GF-D8 (cell line): ENCODE results near the gene GLP2R.
"Not testable (repeated sequence)": the region's sequence is repeated elsewhere in the genome, so short reads cannot be mapped to it uniquely, and the experiment has no call there.

Experiments
- DNase-seq: peaks from one replicate; lab custom pipeline; 2025; lab: John Stamatoyannopoulos, UW

GLP2R gene

DNA sequence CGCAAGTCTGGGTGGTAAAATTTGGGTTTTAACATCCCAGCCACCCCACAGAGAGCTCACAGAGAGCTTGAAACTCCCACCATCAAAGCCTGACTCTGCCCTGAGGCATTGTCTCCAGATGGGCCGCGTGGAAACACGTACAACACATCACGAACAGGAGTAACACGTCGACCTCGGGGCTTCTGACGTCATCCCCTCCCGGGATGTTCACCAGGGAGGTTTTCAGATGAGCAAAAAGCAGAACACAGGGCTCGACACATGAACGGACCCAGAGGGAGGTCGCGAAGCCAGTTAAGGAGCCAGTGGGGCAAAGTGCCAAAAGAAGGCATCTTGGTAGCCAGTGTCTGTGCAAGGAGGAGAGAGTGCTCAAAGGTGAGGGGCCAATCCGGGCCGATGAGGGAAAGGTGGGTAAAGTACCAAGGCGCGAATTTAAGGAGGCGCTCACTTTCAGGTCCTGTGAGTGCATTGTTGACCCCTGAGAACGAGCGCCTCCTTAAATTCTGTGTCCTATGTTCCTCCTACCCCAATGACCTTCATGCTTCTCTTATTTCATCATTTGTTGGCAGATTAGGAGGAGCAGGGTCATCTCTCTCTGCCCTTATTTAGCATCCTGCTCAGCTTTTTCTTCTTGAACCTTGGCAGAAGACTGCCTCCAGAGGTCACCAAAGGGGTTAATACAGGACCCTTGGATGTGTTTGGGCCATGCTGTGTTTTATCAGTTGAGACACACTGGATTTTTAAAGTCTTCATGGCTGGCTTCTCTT lies 73.7 kb downstream of the GLP2R start:
- DNase-seq = no peak

DNA sequence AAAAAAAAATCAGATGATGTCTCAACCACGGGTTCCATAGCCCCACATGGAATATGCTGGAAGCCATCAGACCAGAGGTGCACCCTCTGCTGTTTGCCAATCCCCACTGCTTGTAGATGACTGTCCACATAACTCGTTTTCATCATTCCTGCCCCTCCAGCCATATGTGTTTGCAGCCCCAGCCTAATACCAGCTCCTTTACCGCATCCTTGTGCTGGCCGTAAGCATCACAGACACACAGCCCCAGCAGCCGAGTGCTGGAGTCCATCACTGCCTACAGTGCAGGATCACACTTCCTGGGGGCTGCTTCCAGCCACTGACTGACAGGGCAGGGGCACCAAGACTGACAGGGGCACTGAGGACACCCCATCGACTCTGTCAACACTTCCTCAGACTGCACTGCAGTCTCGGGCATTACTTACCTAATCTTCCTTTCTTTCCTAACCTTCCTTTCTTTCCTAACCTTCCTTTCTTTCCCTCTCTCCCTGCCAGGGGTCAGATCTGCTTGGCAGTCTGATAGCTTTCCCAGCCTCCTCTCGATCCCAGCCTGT lies 74.4 kb downstream of the GLP2R start:
- DNase-seq = no peak

DNA sequence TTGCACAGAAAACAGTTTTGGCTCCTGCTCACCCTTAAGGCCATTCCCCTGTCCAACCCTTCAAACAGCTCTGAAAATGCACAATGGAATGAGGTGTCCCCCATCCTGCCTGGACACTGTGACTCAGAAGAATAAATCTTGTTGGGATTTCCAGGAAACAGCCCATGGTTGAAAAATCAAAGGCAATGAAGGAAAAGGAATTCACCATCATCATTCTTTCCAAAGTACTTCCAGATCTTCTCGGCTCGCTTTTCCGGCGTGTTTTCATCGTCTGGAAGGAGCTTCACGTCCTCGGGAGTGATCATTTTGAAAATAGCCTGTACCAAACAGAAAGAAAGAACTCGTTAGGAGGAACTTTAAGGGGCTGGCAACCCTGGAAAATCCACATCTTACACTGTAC lies 75.1 kb downstream of the GLP2R start:
- no peak for DNase-seq

DNA sequence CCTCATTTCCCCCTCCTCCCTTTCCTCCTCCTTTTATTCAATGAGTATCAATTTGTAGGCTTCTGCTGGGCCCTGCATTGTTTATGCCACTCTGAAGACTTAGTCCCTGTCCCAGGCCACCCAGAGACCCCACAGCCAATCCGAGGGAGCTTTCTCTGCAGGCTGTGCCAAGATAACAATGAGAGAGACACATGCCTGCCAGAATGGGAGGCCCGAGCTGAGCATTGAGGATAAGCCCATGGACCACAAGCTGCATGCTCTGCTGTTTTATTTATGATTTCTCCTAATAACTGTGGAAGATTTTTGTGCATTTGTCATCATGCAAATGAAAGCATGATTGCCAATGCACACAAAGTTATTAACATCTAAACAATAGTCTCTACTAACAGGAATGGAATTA lies 76.4 kb downstream of the GLP2R start:
- DNase-seq = no peak

DNA sequence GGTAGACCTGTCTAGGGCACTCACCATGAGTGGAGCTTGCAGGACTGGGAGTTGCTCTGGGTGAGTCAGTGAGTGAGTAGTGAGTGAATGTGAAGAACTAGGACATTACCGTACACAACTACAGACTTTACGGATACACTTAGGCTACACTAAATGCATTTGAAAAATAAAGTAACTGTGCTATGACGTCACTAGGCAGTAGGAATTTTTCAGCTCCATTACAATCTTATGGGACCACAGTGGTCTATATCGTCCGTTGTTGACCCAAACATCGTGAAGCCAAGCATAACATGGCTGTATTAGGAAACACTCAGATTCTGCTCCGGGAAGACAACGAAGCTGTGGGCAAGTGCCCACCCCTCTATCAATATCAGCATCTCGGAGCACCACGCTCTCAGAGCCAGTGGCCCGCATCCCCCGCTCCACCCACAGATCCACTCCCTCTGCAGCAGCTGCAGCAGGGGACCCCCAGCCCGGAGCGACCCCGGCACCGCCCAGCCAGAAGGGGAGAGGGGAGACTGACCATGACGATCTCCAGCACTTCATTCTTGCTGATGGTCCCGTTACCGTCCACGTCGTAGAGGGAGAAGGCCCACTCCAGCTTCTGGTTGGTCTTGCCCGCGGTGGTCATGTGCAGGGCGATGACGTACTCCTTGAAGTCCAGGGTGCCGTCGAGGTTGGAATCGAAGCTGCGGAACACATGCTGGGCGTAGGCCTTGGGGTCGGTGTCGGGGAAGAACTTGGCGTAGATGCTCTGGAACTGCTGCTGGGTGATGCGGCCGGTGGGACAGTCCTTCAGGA lies 78.8 kb downstream of the GLP2R start:
- DNase-seq = no peak

DNA sequence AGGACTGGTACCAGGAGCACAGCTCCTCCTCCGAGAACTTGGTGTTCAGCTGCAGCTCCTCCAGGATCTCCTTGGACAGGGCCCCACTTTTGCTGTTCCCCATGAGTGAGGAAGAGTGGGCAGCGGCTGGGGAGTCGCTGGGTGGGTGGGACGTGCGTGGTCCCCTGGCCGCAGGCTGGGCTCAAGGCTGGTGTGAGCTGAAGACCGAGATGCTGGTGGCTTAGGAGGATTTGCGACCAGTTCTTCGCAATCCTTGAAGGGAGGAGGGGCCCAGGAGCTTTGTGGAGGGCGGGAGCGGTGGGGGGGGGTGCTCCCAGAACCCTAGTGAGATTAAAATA lies 79.3 kb downstream of the GLP2R start, which contains the start of gene RCVRN:
RCVRN (minus strand) TSS at position 194 of the 338 bp plus-strand sequence; CDS start at position 103, 91 bp downstream.
- no peak for DNase-seq

DNA sequence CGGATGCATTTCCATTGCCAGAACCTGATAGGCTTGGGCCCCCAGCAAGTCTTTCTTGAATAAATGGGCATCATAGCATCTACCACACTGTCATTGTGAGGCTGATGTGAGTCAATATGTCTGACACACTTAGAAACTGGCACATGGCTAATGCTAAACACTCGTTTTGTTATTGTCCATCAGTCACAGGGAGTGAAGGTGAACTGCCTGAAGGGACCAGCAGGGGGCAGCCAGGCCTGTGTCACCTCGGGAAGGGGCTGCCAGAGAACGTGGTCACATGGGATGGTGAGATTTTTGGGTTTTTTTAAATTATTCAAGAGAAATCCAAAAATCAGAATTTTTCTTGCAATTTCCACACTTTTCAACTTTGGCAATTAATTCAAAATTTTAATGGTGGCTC lies 80.2 kb downstream of the GLP2R start:
- no peak for DNase-seq

DNA sequence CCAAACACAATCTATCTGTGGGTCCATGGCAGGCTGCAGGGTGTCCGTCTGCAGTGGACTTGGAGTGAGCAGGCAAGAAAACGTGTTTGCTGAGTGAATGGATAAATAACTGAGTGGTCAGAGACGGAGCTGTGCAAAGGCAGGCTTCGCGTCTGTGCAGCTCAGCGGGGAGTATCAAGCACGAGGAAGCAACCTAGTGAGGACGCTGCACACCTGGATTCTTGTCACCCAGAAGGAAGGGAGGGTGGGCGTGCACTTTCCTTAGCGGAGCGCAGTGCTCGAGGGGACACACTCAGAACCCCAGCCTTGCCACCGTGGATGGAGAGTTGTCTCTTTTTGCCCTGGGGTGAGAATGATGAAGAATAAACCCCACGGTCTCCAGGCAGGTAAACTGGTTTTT lies 80.9 kb downstream of the GLP2R start:
- no peak for DNase-seq

DNA sequence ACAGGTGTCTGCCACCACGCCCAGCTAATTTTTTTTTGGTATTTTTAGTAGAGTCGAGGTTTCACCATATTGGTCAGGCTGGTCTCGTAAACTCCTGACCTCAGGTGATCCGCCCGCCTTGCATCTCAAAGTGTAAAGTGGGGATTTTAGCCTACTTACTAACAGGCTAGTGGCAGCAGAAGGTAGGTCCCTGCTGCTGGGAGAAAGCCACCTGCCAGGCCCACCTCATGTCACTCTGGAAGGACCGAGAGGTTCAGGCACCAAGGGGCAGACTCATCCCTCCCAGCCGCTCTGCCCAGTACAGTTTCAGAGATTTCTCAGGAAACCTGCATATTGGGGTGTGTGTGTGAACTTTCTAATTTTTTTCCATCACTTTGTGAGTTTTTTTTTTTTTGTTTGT lies 81.4 kb downstream of the GLP2R start:
- DNase-seq = no peak

DNA sequence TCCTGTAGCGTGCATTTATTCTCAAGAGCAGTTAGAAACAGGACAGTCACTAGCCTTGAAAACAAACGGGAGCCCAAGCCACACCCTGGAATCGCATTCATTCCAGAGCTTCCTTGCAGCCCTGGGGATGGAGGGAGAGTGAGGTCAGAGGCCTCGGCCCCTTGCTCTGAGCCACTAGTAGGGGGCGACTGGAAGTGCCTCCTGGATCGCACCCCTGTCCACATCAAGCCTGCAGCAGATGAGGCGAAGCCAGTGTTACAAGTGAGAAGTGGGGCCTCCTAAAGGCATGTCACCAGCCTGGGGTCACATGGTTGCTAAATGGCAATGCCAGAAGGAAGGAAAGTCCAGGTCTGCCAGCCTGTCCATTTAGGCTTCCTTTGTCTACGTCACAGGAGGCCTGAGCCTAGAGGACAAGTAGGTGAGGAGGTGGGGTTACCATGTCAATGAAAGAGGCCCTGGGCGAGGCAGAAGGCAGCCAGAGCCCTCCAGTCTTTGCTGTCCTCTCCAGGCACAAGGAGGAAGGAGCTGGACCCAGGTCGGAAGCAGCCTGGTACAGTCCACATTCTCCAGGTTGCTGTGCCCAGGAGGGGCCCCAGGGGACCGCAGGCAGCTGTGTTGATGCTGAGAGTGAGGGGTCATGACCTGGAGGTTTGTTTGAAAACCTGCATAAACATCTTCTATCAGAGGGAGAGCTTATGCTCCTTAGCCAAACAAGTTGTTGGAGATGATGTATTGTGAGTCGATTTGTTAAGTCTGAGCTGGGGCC lies 82.3 kb downstream of the GLP2R start:
- no peak for DNase-seq

DNA sequence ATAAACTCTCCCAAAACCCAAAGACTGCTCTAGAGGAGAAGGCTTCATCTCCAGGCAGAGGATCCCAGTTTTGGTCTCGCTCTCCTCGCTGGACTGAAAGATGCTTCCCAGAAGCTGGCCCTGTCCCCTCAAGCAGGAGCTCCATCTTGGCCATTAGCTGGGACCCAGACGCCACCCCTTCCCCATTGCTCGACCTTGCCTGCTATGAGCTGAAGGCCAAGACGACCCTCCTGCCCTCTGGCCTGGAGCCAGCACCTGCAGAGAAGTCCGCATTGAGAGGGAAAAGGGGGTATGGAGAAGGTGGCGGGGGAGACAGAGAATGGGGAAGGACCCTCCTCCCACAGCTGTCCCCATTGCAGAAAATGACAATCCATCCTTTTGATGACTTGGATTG lies 82.9 kb downstream of the GLP2R start:
- DNase-seq = no peak

DNA sequence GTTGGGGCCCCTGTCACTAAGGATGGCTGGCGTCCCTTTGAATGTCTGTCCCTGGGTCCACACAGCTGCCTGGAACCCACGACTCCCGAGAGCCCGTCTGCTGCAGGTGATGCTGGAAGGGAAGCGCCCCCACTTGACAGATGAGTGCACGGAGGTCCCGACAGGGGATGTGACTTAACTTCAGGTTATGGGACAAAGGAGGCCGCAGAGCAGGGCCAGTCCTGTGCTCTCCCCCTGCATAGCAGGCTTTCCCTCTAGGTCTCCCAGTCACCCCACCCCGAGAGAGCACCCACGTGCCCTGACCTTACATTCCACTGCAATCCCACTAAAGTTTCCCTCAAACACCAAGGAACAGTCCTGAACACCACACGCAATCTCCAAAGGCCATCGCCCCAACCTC lies 85.4 kb downstream of the GLP2R start:
- no peak for DNase-seq

DNA sequence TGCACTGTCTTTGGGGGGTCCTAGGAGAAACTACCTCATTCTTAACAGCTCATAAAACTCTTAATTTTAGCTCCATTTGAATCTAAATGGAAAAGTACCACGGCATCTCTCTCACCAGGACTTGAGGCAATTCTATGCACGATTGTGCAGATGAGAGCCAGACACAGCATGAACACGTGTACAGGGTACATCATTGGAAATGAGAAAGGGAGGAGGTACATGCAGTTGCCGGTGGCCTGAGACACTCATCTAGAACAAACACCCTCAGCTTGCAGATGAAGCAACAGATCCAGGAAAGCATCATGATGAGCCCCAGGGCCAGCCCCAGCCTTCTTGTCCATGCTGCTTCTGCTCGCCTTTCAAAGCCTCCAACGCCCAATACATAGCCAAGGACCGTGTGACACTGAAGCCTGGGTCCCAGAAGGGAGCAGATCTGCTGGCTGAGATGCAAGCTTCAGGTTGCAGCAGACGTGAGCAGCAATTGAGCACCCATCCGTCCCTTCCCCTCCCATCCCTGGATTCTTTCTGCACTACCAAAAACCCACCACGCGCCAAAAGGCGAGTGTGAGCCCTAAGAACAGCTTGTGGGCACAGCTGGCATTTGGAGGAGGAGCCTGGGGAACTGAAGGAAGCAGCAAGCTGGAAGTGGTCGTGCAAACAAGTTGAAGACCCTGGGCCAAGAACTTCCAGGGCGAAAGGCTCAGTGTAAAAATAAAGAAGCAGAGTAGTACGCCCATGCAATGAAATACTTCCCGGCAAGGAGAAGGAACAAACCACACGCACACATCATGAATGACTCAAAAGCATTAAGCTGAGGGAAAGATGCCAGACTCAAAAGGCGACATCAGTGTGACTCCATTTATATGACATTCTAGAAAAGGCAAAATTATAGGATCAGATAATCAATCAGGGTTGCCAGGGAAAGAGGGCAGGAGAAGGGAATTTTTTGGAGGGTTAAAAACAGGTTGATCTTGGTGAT lies 86.7 kb downstream of the GLP2R start:
- no peak for DNase-seq

DNA sequence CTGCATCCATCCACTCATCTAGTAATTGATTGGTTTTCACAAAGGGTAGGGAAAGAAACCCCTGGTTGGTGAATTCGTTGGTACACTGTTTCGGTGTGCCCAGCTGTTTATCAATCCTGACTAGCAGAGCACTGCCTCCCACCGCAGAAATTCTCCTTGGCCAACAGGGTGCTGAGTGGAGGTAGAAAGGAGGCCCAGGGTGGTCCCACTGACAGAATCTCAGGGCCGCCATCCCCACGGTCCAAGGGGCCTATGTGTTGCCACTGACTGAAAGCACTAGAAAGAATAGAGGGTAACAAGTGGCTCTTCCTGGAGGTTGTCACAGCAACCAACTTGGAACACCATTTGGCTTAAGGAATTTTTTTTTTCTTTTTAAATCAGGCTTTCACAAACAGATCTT lies 87.8 kb downstream of the GLP2R start:
- DNase-seq = no peak

DNA sequence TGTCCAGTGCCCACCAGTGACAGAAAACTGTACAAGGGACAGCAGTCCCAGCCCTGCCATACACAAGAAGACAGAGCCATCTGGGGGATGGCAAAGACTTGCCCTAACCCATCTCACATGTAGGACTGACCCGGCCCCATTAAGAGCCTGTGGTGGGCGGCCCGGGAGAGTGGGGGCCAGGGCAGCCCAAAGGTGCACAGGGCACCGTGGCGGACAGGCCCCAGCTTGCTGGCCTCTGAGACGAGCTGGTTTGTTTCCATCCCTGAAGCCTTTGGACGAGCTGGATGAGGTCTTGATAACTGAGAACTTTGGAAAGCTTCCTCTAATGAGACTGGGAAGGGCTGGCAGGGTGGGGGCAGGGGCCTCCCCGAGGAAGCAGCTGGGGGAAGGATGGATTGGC lies 90.4 kb downstream of the GLP2R start:
- no peak for DNase-seq

DNA sequence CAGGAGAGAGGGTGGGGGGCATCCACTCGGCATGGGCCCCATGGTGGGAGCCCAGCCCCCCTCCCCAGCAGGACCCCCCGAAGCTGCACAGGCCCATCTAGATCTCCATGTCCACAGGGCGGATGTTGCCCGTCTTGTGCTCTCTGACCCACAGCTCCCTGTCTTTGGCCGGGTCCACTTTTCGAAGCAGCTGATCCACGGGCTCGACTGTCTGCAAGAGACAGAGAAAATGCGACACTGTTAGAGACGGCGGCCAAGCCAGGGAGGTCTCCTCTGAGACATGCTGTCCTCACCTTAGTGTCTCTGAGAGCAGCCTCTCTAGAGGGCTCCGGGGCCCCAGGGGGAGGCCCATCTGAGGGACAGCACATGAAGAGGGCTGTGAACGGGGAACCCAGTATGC lies 91.4 kb downstream of the GLP2R start:
- no peak for DNase-seq

DNA sequence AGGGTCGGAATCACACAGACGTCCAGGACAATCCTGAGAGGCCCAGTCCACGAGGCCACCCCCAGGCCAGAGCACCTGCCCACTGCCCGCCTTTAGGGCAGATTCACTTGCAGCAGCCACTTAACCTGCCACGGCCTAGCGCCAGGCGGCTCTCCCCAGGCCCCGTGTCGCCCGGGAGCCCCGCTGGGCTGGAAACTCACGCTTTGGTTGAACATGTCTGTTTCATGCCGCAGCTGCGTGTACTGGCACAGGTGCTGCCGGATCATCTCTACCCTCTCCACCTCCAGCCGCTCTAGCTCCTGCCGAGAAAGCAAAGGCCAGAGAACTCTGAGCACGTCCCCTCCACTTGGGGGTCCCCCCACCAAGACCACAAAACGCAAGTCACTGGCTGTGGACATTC lies 92.1 kb downstream of the GLP2R start:
- no peak for DNase-seq

DNA sequence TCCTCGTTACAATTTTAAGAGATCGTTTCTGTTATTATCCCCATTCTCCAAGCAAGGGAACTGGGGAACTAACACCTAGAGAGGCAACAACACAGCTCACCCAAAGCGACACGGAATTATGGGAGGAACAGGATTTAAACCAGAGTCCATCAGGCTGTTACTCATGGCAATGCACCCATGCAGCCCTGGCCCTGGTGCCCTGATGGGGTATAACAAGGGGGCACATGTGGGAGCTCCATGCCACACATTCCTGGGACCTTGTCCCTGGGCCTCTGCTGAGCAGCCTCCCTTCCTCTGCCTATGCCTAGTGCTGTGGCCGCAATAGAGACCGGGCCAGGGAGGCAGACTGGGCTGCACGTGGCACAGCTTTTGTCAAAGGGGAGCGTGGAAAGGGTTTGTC lies 92.6 kb downstream of the GLP2R start:
- no peak for DNase-seq

DNA sequence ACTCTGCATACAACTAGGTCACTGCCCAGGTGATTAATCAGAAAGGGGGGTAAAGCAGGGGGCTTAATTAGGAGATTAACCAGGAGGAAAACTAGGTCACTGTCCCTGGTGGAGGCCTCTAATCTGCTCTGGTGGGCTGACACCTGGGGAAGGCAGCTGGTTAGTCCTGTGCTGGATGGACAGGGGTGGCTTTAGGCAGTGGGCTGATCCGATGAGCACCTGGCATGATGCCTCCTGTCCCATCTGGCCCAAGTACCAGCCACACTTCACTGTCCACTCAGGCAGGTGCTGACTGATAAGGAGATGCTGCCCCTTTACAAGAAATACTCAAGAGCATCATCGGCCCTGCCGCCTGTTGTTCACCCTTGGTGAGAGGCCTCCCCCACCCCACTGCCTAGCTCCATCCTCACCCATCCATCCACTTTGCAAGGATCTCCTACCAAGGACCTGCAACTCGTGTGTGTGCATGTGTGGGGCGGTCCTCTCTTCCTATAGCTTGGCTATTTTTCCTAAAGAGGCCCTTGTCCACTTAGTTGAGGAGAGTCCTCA lies 93.2 kb downstream of the GLP2R start:
- no peak for DNase-seq

DNA sequence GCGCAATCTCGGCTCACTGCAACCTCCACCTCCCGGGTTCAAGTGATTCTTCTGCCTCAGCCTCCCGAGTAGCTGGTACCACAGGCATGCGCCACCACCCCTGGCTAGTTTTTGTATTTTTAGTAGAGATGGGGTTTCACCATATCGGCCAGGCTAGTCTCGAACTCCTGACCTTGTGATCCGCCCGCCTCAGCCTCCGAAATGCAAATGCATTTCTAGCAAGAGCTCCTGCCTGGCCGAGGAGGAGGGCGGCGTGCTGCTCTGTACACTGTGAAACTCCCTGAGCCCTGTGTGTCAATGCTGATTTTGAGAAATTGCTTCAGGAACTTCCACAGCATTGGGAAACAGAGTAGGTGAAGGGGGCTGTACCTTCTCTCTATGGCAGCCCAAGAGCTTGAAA lies 95.5 kb downstream of the GLP2R start:
- not testable (repeated sequence) for DNase-seq
